Stimulated activated CD8-positive, alpha-beta memory T cell treated with anti-CD3 and anti-CD28 coated beads, Interleukin-4, amount 100 ng/mL, for 4 hours (primary cell): ENCODE results near the gene DLG5.

ENCODE experiments used
- DNase-seq, 2 donors: peaks; one replicate each; pipeline ENCODE4 v3.0.0-alpha.2; 2020; ENCODE audit warnings: low read depth in 2 of 2, low spot score in 1 of 2

The DLG5 gene

GRCh38 chr10:77892021-77892739 lies 34.4 kb downstream of the DLG5 start:
- DNase-seq: no peak

DNA sequence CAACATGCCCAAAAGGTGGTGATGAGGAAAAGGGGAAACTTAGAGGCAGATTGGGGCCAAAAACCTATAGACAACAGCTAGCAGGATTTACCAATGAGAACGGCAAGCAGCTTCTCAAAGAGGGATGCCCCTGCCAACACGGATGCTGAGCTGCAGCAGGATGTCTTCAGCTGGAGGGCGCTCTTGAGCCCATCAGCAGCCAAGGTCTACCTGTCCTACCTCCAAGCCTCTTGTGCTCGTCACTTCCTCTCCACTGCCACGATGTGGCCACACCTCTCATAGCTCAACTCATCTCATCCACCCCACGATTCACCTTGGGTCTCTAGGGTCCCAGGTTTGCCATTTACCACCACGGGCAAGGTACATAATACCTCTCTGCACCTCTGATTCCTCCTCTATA lies 36.5 kb downstream of the DLG5 start:
- DNase-seq: no peak

- DNase-seq: no peak
Measured at GRCh38 chr10:77889277-77889903, 37.2 kb downstream of the DLG5 start.

GRCh38 chr10:77888356-77888703 lies 38.2 kb downstream of the DLG5 start:
- DNase-seq: no peak

GRCh38 chr10:77887631-77888355 lies 38.8 kb downstream of the DLG5 start:
- no peak for DNase-seq

GRCh38 chr10:77886795-77887355 lies 39.7 kb downstream of the DLG5 start:
- DNase-seq: no peak

GRCh38 chr10:77884181-77884580 lies 42.4 kb downstream of the DLG5 start:
- no peak for DNase-seq

- DNase-seq: no peak
Measured at GRCh38 chr10:77881636-77882035, 44.9 kb downstream of the DLG5 start.

DNA sequence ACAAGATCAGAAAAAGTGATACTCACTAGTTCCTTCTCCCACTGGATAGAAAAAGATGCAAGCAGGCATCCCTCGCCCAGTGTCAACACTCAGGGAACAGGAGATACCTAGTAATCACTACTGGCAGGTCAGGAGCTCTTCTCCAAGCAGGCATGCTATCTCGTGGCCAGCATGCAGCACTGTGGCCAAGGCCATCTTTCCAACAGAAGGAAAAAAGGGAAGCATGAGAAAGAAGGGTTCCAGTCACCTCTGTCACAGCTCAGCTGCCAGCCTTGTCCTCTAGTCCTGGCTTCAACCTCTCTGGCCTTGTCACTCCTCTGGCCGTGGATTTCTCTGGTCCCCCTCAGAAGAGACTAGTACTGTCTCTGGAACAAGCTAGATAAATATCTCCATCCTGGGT lies 45.3 kb downstream of the DLG5 start:
- no peak for DNase-seq

DNA sequence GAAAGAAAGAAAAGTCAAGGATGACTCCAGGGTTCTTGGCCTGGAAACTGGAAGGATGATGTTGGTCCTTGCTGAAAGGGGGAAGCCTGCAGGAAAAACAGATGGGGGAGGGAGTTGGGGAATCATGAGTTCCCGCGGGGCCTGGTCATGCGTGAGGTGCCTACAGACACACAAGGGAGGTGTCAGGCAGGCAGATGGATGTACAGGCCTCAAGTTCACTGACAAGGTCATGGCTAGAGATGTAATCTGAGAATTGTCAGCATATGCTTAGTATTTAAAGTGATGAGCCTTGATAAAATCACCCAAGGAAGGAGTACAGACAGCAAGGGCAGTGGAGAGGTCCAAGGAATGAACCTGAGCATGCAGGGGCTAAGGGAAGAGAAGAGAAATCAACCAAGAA lies 46.8 kb downstream of the DLG5 start:
- DNase-seq: no peak

DNA sequence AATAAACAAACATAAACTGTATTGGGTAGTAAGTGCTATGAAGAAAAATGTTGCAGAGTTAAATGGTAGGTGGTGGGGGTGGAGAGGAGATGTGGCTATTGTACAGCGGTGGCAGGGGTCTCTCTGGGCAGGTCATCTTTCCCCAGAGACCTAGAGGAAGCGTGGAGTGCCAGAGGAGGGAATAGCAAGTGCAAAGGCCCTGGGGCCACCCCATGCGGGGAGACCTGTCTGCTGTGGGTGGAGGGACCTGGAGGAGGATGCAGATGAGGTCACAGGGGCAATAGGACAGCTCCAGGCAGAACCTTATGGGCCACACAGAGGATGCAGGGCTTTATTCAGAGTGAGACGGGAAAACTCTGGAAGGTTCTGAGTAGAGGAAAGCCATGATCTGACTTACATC lies 47.5 kb downstream of the DLG5 start:
- DNase-seq: no peak

GRCh38 chr10:77877441-77878344 lies 48.9 kb downstream of the DLG5 start:
- DNase-seq: peak; percentile 3 to 42

- no peak for DNase-seq
Measured at GRCh38 chr10:77875730-77876129, 50.8 kb downstream of the DLG5 start.

DNA sequence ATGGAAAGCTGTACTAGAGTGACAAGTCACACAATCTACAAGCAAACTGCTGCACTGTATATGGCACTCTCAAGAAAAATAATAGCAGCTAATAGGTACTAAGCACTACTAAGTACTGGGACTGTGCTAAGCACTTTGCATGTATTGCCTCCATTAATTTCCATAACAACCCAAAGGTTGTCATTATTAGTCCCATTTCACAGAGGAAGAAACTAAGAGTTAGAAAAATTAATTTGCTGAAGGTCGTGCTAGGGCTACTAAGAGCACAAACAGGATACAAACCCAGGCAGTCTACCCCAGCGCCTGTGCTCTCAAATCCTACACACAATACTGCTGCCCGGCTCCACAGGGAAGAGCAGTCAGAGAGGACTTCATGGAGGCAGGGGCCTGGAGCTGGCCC lies 51.7 kb downstream of the DLG5 start:
- no peak for DNase-seq

GRCh38 chr10:77873536-77874380 lies 52.8 kb downstream of the DLG5 start:
- DNase-seq: peak; percentile 8 to 18

DNA sequence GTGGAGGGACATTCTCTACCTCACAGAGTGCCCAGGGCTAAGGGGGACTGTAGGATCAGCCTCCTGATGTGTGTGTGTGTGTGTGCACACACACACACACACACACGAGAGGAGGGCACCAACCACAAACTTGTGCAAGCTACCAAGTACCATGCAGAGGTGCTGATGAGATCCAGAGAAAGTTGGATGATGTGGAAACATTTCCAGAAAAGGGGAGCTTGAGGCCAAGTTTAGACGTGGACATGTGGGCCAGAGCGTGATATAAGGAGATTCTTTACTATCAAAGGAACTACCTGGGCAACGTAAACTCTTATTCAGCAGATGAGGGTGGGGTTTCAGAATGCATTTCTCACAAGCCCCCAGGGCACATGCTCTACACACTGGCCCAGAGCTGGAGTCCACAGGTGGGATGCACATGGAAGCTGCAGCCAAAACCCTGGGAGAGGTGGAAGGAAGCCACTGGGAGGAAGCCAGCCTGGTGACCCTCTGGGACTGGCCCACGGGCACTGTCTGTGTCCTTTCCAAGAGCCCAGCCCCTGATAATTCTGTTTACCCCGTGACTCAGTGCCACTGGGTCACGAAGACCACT lies 53.5 kb downstream of the DLG5 start:
- no peak for DNase-seq

GRCh38 chr10:77872151-77872946 lies 54.2 kb downstream of the DLG5 start:
- no peak for DNase-seq

DNA sequence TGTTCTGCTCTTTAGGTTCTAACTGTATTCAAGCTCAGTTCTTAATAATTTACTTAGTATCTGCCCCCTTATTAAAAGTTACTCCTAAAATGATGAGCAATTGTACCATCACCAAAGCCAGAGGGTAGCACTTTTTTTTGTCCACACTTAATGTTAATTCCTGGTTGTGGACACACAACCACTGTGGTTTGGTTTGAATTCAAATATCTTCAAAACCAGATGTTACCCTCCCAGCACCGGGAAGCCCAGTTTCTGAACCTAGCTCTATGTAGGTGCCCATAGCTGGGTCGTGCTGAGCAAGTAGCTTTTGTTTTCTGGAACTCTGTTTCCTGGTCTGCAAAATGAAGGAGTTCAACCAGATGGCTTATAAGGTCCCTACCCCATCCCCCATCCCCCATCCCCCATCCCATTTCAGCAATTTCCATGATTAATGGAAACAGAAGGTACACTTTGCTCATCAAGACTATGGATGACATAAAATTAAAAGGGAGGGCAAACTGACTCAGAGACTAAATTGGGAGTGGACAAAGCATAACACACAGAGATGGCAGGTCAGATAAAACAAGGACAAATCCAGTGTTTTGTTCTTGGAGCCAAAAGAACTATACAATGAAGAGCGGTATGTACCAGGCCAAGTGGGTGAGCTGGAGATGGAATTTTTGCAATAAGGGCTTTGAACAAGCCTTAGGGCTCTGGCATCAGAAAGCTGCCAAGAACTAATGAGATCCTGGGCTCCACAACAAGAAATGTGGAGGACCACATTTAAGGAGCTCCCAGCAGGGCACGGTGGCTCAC lies 56.7 kb downstream of the DLG5 start:
- no peak for DNase-seq
